Measurements from ENCODE around the gene RASSF10.

The RASSF10 gene

GRCh38 chr11:13045734-13046133, 36.6 kb downstream of the RASSF10 start:
- TF ChIP-seq EZH2phosphoT487 (IDR thresholded peaks at IDR 0.05; ENCODE audit: low read depth) (no peak), CTCF (IDR thresholded peaks at IDR 0.05; ENCODE audit: low read depth, low read length) (no peak)
- no peak overlapping the region for H3K4me3 ChIP-seq (ENCODE audit: low read length)
- no peaks in the 10 kb centered on the region for H4K20me1 ChIP-seq (ENCODE audit: insufficient read depth, low read length)
- H3K4me1 ChIP-seq (ENCODE audit: low read length): peaks cover 4% of the 10 kb centered on the region; the same call in 1 of the 2 replicates
- 0 out of 2 replicates have a peak, but pooled peaks cover 4% of the 10 kb centered on the region for H3K9me3 ChIP-seq (ENCODE audit: insufficient read depth, low read length)
- H3K4me2 ChIP-seq (ENCODE audit: low read length): no peak overlapping the region
- H3K9ac ChIP-seq (ENCODE audit: low read length): no peak overlapping the region
- no peaks in the 10 kb centered on the region for H3K36me3 ChIP-seq (replicated peaks; ENCODE audit: low read depth, low read length)
- no peak overlapping the region for H2AFZ ChIP-seq (ENCODE audit: low read depth, low read length)
- H3K79me2 ChIP-seq (ENCODE audit: low read length): no peaks in the 10 kb centered on the region
- H3K27ac ChIP-seq (ENCODE audit: low read length): no peak overlapping the region
- H3K27me3 ChIP-seq (ENCODE audit: low read depth, low read length): peaks cover 48% of the 10 kb centered on the region

- H3K4me3 ChIP-seq (ENCODE audit: low read length): no peak overlapping the region
- H3K9ac ChIP-seq (ENCODE audit: low read length): no peak overlapping the region
- 0 out of 2 replicates have a peak, but pooled peaks cover 4% of the 10 kb centered on the region for H3K9me3 ChIP-seq (ENCODE audit: insufficient read depth, low read length)
- H3K27me3 ChIP-seq (ENCODE audit: low read depth, low read length): peaks cover 42% of the 10 kb centered on the region
- peaks cover 4% of the 10 kb centered on the region; the same call in 1 of the 2 replicates for H3K4me1 ChIP-seq (ENCODE audit: low read length)
- no peak overlapping the region for H3K27ac ChIP-seq (ENCODE audit: low read length)
- no peaks in the 10 kb centered on the region for H3K79me2 ChIP-seq (ENCODE audit: low read length)
- no peaks in the 10 kb centered on the region for H4K20me1 ChIP-seq (ENCODE audit: insufficient read depth, low read length)
- H3K36me3 ChIP-seq (replicated peaks; ENCODE audit: low read depth, low read length): no peaks in the 10 kb centered on the region
- H2AFZ ChIP-seq (ENCODE audit: low read depth, low read length): no peak overlapping the region; the same call in 1 of the 2 replicates
- TF ChIP-seq EZH2phosphoT487 (IDR thresholded peaks at IDR 0.05; ENCODE audit: low read depth) (no peak), CTCF (IDR thresholded peaks at IDR 0.05; ENCODE audit: low read depth, low read length) (no peak)
- peak overlapping the region; percentile 34; the same call in 1 of the 2 replicates for H3K4me2 ChIP-seq (ENCODE audit: low read length)
These were observed 37.8 kb downstream of the RASSF10 start for GRCh38 chr11:13046637-13047570.

GRCh38 chr11:13047884-13048283, 38.8 kb downstream of the RASSF10 start:
- H3K9ac ChIP-seq (ENCODE audit: low read length): no peak overlapping the region
- no peak overlapping the region for H3K4me3 ChIP-seq (ENCODE audit: low read length)
- no peaks in the 10 kb centered on the region for H4K20me1 ChIP-seq (ENCODE audit: insufficient read depth, low read length)
- H3K9me3 ChIP-seq (ENCODE audit: insufficient read depth, low read length): 0 out of 2 replicates have a peak, but pooled peaks cover 4% of the 10 kb centered on the region
- peaks cover 32% of the 10 kb centered on the region for H3K27me3 ChIP-seq (ENCODE audit: low read depth, low read length)
- no peaks in the 10 kb centered on the region for H3K79me2 ChIP-seq (ENCODE audit: low read length)
- peaks cover 4% of the 10 kb centered on the region; the same call in 1 of the 2 replicates for H3K4me1 ChIP-seq (ENCODE audit: low read length)
- no peaks in the 10 kb centered on the region for H3K36me3 ChIP-seq (replicated peaks; ENCODE audit: low read depth, low read length)
- H2AFZ ChIP-seq (ENCODE audit: low read depth, low read length): no peak overlapping the region; the same call in 1 of the 2 replicates
- TF ChIP-seq CTCF (IDR thresholded peaks at IDR 0.05; ENCODE audit: low read depth, low read length): no peak
- no peak for TF ChIP-seq EZH2phosphoT487 (IDR thresholded peaks at IDR 0.05; ENCODE audit: low read depth)
- H3K27ac ChIP-seq (ENCODE audit: low read length): no peak overlapping the region
- no peak overlapping the region for H3K4me2 ChIP-seq (ENCODE audit: low read length)

GRCh38 chr11:13051257-13051656, 42.1 kb downstream of the RASSF10 start:
- Histone ChIP-seq H3K4me1 (ENCODE audit: low read length) (peaks cover 4% of the 10 kb centered on the region; the same call in 1 of the 2 replicates), H4K20me1 (ENCODE audit: insufficient read depth, low read length) (no peaks in the 10 kb centered on the region), H3K27me3 (ENCODE audit: low read depth, low read length) (peaks cover 18% of the 10 kb centered on the region; the same call in 1 of the 2 replicates), H3K27ac (ENCODE audit: low read length) (no peak overlapping the region), H3K9ac (ENCODE audit: low read length) (no peak overlapping the region), H3K36me3 (replicated peaks; ENCODE audit: low read depth, low read length) (no peaks in the 10 kb centered on the region), H2AFZ (ENCODE audit: low read depth, low read length) (no peak overlapping the region), H3K79me2 (ENCODE audit: low read length) (no peaks in the 10 kb centered on the region), H3K9me3 (ENCODE audit: insufficient read depth, low read length) (0 out of 2 replicates have a peak, but pooled peaks cover 4% of the 10 kb centered on the region), H3K4me2 (ENCODE audit: low read length) (no peak overlapping the region), H3K4me3 (ENCODE audit: low read length) (no peak overlapping the region)
- TF ChIP-seq CTCF (IDR thresholded peaks at IDR 0.05; ENCODE audit: low read depth, low read length): no peak
- no peak for TF ChIP-seq EZH2phosphoT487 (IDR thresholded peaks at IDR 0.05; ENCODE audit: low read depth)
